ENCODE results near the gene TACR2.

DNA sequence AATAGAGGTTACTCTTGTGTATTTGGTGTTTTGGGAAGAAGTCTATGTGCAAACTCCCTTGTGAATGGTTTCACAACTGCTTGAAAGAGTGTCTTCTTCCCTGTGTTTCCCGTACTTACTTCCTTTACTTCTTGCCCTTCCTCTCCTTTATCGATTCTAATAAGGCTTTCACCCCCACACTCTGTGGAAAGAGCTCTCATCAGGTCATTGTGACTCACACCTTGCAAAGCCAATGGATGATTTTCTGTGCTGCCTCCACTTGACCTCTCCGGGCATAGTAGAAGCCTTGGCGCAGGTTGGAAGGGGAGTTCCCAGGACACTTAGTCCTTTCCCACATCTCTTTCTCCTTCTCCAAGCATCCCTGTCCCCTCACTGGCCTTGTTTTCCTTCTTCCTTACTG is 28.3 kb upstream of the TACR2 start:
- TF ChIP-seq, protein P1, sequence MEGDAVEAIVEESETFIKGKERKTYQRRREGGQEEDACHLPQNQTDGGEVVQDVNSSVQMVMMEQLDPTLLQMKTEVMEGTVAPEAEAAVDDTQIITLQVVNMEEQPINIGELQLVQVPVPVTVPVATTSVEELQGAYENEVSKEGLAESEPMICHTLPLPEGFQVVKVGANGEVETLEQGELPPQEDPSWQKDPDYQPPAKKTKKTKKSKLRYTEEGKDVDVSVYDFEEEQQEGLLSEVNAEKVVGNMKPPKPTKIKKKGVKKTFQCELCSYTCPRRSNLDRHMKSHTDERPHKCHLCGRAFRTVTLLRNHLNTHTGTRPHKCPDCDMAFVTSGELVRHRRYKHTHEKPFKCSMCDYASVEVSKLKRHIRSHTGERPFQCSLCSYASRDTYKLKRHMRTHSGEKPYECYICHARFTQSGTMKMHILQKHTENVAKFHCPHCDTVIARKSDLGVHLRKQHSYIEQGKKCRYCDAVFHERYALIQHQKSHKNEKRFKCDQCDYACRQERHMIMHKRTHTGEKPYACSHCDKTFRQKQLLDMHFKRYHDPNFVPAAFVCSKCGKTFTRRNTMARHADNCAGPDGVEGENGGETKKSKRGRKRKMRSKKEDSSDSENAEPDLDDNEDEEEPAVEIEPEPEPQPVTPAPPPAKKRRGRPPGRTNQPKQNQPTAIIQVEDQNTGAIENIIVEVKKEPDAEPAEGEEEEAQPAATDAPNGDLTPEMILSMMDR (IDR thresholded peaks at IDR 0.05), result no peak
- no peak for TF ChIP-seq POLR2A (IDR thresholded peaks at IDR 0.05)

Measured in right lobe of liver (tissue), 4 donors.